Globus pallidus (tissue), 1 donor: ENCODE measurements around the gene ERMP1.
"Not testable (repeated sequence)": the region's sequence is repeated elsewhere in the genome, so short reads cannot be mapped to it uniquely, and the experiment has no call there.

Source experiments
- DNase-seq: peaks from one replicate; pipeline ENCODE4 v3.0.0-alpha.2; 2015; ENCODE audit warnings: low spot score

Gene ERMP1

GRCh38 chr9:5818424-5819142 lies 14.3 kb downstream of the ERMP1 start:
- DNase-seq, result no peak

- DNase-seq, result no peak
Observed at GRCh38 chr9:5817862-5818261, 15.1 kb downstream of the ERMP1 start.

GRCh38 chr9:5815461-5815860 lies 17.5 kb downstream of the ERMP1 start:
- no peak for DNase-seq

- DNase-seq, result no peak
Observed at GRCh38 chr9:5813824-5814223, 19.1 kb downstream of the ERMP1 start.

GRCh38 chr9:5811751-5812150 lies 21.2 kb downstream of the ERMP1 start:
- no peak for DNase-seq

- DNase-seq, result no peak
Observed at GRCh38 chr9:5805478-5805877, 27.4 kb downstream of the ERMP1 start.

- DNase-seq, result no peak
Observed at GRCh38 chr9:5801739-5802113, 31.2 kb downstream of the ERMP1 start.

GRCh38 chr9:5800969-5801738 lies 31.8 kb downstream of the ERMP1 start:
- DNase-seq, result no peak

- DNase-seq, result not testable (repeated sequence)
Observed at GRCh38 chr9:5800378-5800777, 32.5 kb downstream of the ERMP1 start.

GRCh38 chr9:5799314-5799713 lies 33.6 kb downstream of the ERMP1 start:
- DNase-seq, result peak; percentile 74

GRCh38 chr9:5798581-5798980 lies 34.3 kb downstream of the ERMP1 start:
- no peak for DNase-seq

- no peak for DNase-seq
Observed at GRCh38 chr9:5796298-5796697, 36.6 kb downstream of the ERMP1 start.

GRCh38 chr9:5793812-5794211 lies 39.1 kb downstream of the ERMP1 start:
- no peak for DNase-seq

GRCh38 chr9:5791870-5792269 lies 41.0 kb downstream of the ERMP1 start:
- no peak for DNase-seq

- no peak for DNase-seq
Observed at GRCh38 chr9:5790923-5791322, 42.0 kb downstream of the ERMP1 start.

- DNase-seq, result no peak
Observed at GRCh38 chr9:5789489-5789888, 43.4 kb downstream of the ERMP1 start.

- DNase-seq, result no peak
Observed at GRCh38 chr9:5787759-5788302, 45.1 kb downstream of the ERMP1 start.

- DNase-seq, result no peak
Observed at GRCh38 chr9:5787220-5787619, 45.7 kb downstream of the ERMP1 start.

- peak; percentile 63 for DNase-seq
Observed at GRCh38 chr9:5786370-5787127, 46.4 kb downstream of the ERMP1 start.

GRCh38 chr9:5784526-5785315 lies 48.2 kb downstream of the ERMP1 start:
- no peak for DNase-seq

- DNase-seq, result no peak
Observed at GRCh38 chr9:5783982-5784381, 48.9 kb downstream of the ERMP1 start.

- not testable (repeated sequence) for DNase-seq
Observed at GRCh38 chr9:5783420-5783819, 49.5 kb downstream of the ERMP1 start.
